NCI-H128 (cell line): Measurements from ENCODE around the gene PIM3.

Experiments
- DNase-seq: peaks from one replicate; lab custom pipeline; 2025; ENCODE audit not compliant: unreplicated experiment; lab: John Stamatoyannopoulos, UW

The PIM3 gene

GRCh38 chr22:49954354-49954753 is 6.2 kb upstream of the PIM3 start:
- DNase-seq: no peak

DNA sequence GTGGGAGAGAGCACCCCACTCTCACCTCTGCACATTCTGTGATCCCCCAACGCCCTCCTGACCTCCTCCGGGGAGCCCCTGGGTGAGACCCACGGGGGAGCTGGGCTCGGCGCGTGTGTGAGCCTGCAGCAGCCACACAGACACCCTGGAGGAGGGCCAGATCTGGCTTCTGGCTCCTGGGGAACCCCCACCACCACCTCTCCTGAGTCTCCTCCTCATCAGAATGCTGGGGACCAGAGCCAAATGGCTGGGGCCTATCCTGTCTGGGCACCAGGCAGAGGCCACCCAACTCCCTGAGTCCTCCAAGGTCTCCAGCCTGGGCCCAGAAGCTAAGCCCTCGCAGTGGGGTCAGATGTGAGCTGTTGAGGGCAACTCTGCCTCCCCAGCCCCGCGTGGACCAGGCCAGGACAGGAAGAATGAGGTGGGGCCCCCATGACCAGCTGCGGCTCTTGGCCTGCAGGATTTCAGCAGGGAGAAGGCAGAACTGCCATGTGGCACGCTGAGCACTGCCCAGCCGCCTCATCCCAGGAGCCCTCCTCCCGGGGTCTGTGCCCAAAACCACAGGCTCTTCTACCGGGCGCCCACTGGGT is 5.5 kb upstream of the PIM3 start:
- DNase-seq: no peak

DNA sequence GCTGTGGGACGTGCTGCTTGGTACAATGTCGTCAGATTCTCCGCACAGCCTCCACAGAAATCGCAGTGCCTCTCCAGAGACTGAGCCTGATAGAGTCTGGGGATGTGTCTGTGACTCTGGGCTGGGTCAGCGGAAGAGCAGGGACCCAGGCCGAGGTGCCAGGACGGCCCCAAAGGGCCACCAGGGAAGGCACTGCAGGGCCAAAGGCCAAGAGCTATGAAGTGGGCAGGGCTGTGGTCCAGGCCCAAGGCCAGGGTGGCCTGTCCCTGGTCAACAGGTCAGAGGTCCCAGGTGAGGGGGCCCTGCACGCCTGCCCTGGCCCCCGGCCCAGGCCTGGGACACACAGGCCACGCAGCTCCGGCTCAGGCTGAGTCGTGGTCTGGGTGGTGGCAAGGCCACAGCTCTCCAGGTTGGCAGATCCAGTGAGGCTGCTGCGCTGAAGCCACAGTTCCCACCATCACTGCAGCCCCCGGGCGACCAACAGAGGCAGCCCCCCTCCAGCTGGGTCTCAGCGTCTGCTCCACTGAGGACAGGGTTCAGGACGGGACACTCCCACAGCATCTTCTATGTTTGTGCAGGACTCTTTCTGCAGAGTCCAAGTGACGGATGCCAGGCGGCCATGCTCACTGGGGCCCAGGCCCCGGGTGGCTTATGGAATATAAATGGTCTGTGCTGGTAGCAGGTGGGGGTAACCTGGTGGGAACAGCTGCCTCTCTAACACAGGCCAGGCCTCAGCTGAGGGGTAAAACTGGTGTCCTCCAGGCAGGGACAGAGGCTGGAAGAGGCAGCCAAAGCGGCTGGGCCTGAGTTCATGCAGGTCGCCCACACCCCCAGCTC is 4.8 kb upstream of the PIM3 start:
- no peak for DNase-seq

DNA sequence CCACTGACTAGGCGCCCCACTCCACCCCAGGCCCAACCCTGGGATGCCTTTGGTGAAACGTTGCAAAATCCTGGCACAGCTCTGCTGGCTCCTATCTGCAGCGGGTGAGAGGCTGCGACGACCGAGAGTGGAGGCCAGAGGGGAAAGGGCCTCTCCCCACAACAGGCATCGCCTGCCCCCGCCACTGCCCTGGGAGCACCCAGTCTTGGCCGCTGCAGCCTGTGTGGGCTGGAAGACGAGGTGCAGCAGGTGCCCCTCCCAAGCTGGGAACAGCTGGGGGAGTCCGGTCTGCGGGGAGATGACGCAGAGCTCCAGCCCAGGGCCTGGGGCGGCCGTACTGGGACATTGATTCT is 4.2 kb upstream of the PIM3 start:
- DNase-seq: no peak

GRCh38 chr22:49956914-49957825 is 3.4 kb upstream of the PIM3 start:
- no peak for DNase-seq

DNA sequence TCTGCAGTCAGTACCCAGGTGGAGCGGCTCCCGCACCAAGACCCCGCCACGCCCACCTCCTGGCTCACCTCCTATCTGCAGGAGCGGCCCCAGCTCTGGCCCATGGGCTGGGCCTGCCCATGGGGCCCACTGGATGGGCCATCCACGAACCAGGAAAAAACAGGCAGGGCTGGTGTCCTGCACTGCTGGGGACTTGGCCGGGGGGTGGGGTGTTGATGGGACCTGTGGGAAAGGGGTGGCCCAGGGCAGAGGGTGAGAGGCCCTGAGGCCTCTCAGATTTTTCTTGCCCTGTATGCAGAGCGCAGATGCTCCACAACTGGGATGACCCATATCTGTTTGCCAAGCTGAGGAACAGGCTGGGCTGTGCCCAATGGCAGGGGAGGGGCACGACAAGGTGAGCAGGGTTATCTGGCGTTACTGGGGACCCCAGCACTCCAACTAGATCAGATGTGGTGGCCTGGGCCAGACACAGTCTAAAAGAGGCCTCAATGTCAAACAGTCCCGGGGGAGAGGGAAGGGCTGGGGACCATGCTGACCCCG is 2.7 kb upstream of the PIM3 start:
- DNase-seq: no peak

- no peak for DNase-seq
Measured at GRCh38 chr22:49958366-49958921, 2.1 kb upstream of the PIM3 start.

GRCh38 chr22:49958931-49959781 is 1.4 kb upstream of the PIM3 start:
- no peak for DNase-seq

- no peak for DNase-seq
Measured at GRCh38 chr22:49959782-49960158, 802 bp upstream of the PIM3 start.

DNA sequence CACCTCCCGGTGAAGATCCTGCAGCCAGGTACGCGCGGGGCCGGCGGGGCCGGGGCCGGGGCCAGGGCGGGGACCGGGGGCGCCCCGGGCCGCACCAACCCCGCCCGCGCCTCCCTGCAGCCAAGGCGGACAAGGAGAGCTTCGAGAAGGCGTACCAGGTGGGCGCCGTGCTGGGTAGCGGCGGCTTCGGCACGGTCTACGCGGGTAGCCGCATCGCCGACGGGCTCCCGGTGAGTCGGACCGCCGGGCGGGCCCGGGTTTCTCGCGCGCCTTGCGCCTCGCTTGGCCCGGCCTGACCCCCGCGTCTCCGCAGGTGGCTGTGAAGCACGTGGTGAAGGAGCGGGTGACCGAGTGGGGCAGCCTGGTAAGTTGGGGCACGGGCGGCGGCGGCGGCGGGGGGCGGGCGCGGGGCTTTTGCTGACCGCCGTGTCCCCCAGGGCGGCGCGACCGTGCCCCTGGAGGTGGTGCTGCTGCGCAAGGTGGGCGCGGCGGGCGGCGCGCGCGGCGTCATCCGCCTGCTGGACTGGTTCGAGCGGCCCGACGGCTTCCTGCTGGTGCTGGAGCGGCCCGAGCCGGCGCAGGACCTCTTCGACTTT is 531 bp downstream of the PIM3 start:
- no peak for DNase-seq

- DNase-seq: no peak
Measured at GRCh38 chr22:49961601-49962011, 1.0 kb downstream of the PIM3 start.

GRCh38 chr22:49962012-49962750 is 1.6 kb downstream of the PIM3 start:
- peak; percentile 42 for DNase-seq

DNA sequence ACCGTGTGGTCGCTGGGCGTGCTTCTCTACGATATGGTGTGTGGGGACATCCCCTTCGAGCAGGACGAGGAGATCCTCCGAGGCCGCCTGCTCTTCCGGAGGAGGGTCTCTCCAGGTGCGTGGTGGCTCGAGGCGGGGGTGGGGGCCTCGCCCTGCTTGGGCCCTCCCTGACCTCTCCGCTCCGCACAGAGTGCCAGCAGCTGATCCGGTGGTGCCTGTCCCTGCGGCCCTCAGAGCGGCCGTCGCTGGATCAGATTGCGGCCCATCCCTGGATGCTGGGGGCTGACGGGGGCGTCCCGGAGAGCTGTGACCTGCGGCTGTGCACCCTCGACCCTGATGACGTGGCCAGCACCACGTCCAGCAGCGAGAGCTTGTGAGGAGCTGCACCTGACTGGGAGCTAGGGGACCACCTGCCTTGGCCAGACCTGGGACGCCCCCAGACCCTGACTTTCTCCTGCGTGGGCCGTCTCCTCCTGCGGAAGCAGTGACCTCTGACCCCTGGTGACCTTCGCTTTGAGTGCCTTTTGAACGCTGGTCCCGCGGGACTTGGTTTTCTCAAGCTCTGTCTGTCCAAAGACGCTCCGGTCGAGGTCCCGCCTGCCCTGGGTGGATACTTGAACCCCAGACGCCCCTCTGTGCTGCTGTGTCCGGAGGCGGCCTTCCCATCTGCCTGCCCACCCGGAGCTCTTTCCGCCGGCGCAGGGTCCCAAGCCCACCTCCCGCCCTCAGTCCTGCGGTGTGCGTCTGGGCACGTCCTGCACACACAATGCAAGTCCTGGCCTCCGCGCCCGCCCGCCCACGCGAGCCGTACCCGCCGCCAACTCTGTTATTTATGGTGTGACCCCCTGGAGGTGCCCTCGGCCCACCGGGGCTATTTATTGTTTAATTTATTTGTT is 2.4 kb downstream of the PIM3 start:
- no peak for DNase-seq

GRCh38 chr22:49963647-49964026 is 3.1 kb downstream of the PIM3 start:
- DNase-seq: no peak

DNA sequence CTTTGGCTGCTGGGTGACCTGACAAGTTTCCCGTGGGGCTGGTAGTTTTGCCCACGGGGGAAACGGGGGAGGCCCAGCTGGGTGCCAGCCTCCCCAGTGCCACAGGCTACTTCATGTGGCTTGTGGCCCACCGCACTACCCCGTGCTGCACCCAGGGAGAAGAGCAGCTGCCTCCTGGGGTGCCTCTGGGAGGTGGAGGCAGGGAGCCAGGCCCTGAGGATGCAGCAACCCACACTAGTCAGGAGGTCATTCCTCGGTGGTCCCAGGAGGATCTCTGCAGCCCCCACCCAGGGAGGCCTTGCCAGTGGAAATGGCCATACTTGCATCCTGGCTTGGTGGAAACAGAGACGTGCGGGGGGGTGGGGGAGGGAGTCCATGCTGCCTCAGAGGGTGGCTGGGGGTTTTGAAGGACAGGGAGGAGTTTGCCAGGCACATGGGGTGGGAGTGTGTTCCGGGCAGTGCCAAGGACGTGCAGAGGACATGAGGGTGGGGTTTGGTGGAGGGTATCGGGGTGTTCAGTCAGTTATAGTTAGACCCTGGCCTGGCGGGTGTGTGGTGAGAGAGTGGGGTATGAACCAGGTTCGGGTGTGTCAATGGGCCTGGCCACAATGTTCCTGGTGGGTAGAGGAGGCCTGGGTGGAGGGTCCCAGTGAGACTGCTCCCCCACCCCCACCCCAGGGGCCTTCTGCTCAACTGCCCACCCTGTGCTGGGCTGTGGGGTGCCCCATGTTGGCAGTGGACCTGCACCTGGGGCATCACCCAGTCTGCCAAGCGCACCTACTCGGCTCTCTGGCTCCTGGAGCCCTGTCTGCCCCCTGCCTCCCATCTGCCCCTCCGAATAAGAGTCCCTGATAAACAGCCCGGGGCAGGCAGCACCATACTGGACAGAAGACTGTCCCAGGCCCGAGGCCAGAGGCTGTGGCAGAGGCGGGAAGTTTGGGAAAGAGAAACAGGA is 3.8 kb downstream of the PIM3 start:
- DNase-seq: no peak

DNA sequence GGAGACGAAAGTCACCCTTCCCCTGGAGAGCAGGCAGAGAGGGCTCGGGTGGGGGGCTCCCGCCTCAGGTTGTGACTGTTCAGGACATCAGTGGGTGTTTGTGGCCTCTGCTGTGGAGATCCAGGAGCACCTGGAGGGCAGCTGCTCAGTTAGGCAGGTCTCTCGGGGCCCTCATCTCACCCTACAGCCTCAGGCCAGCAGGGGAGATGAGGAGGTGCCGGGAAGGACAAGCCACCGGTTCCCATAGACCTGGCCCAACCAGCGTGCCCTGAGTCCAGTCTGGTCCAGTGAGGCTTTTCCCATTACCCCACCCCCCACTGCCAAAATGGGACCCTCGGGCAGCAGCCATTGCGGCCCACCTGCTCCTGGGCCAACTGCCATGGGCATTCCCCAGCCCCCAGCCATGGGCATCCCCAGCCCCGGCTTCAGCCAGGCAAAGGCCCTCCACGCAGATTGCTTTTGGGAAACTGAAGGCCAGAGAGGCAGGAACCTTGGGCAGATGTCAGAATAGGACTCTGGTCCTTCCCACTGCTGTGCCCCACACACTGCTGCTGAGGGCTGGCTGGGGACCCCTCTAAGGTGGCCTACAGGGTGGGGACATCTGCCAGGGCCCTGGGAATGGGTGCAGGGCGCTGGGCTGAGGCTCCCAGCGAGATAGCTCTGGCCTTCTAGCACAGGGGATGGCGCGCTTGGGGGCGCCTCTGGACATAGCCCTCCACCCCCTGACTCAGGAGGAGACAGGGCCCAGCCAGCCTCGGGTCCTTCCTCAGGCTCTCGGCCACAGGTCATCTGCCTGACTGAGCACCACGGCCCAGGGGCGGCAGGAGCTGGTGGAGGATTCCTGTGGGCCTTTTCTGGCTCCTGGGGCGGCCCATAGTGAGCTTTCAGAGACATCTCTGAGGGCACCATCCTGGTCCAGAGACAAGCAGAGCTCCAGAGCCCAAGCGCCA is 4.8 kb downstream of the PIM3 start:
- no peak for DNase-seq
